ENCODE data around the gene ANKRD27. TPM values are rescaled to one million over a fixed set of nuclear protein-coding genes. Genes with fewer than 3 reads are reported as not detected.

ANKRD27 gene
- total RNA-seq, 1 experiment from 2014 or later: 64.2 TPM

GRCh38 chr19:32627714-32628270 lies 47.2 kb downstream of the ANKRD27 start:
- Histone ChIP-seq H3K4me3 (ENCODE audit: low read depth in 2 of 2, low read length in 2 of 2) (no peak overlapping the region), H3K27me3 (ENCODE audit: control insufficient read depth, insufficient read depth, low read length) (no peaks in the 10 kb centered on the region), H3K36me3 (ENCODE audit: control insufficient read depth, insufficient read depth, low read length) (no peaks in the 10 kb centered on the region; the same call in 1 of the 2 replicates), H3K9me3 (ENCODE audit: control insufficient read depth, insufficient read depth, low read depth, low read length) (no peaks in the 10 kb centered on the region), H3K27ac (ENCODE audit: low read length) (no peak overlapping the region), H3K4me1 (ENCODE audit: control insufficient read depth, insufficient read depth, low read length) (no peaks in the 10 kb centered on the region)
- intact Hi-C loops (cut with micrococcal nuclease; ENCODE audit: unreplicated experiment): no loop called here
- in situ Hi-C loops (cut with HindIII; ENCODE audit: low pct_unique_long_range_greater_than_20kb, low sequenced_read_pairs): no loop called here
- CTCF ChIA-PET: no interaction called here
- TF ChIP-seq CTCF (IDR thresholded peaks at IDR 0.05) (no peak), REST (IDR thresholded peaks at IDR 0.05; ENCODE audit: insufficient read depth in 1 of 2, low read depth in 2 of 2, low read length in 1 of 2) (no peak), SIN3A (IDR thresholded peaks at IDR 0.05; ENCODE audit: borderline replicate concordance, insufficient read depth, low read depth, low read length) (no peak), POLR2AphosphoS5 (IDR thresholded peaks at IDR 0.05; ENCODE audit: low read depth, low read length) (no peak), TCF7L2 (IDR thresholded peaks at IDR 0.05; ENCODE audit: low read depth, low read length) (no peak)
- POLR2A ChIA-PET: no interaction called here
- DNase-seq (ENCODE audit: low read depth, low spot score): no peak
- no peak for ATAC-seq
- no TSS peak for BruUV-seq (replicated peaks)

GRCh38 chr19:32626969-32627368 lies 48.0 kb downstream of the ANKRD27 start:
- in situ Hi-C loops (cut with HindIII; ENCODE audit: low pct_unique_long_range_greater_than_20kb, low sequenced_read_pairs): no loop called here
- Histone ChIP-seq H3K4me3 (ENCODE audit: low read depth in 2 of 2, low read length in 2 of 2) (no peak overlapping the region), H3K27ac (ENCODE audit: low read length) (no peak overlapping the region), H3K36me3 (ENCODE audit: control insufficient read depth, insufficient read depth, low read length) (no peaks in the 10 kb centered on the region; the same call in 1 of the 2 replicates), H3K9me3 (ENCODE audit: control insufficient read depth, insufficient read depth, low read depth, low read length) (no peaks in the 10 kb centered on the region), H3K27me3 (ENCODE audit: control insufficient read depth, insufficient read depth, low read length) (no peaks in the 10 kb centered on the region), H3K4me1 (ENCODE audit: control insufficient read depth, insufficient read depth, low read length) (no peaks in the 10 kb centered on the region)
- intact Hi-C loops (cut with micrococcal nuclease; ENCODE audit: unreplicated experiment): no loop called here
- ChIA-PET CTCF (no interaction called here), POLR2A (no interaction called here)
- no peak for DNase-seq (ENCODE audit: low read depth, low spot score)
- ATAC-seq: no peak
- TF ChIP-seq POLR2AphosphoS5 (IDR thresholded peaks at IDR 0.05; ENCODE audit: low read depth, low read length): no peak
- no peak for TF ChIP-seq REST (IDR thresholded peaks at IDR 0.05; ENCODE audit: insufficient read depth in 1 of 2, low read depth in 2 of 2, low read length in 1 of 2)
- TF ChIP-seq CTCF (IDR thresholded peaks at IDR 0.05): no peak
- TF ChIP-seq SIN3A (IDR thresholded peaks at IDR 0.05; ENCODE audit: borderline replicate concordance, insufficient read depth, low read depth, low read length): no peak
- TF ChIP-seq TCF7L2 (IDR thresholded peaks at IDR 0.05; ENCODE audit: low read depth, low read length): no peak
- no TSS peak for BruUV-seq (replicated peaks)

Data from Panc1 (cell line).